ENCODE data around the gene IRAK1.

Gene IRAK1

DNA sequence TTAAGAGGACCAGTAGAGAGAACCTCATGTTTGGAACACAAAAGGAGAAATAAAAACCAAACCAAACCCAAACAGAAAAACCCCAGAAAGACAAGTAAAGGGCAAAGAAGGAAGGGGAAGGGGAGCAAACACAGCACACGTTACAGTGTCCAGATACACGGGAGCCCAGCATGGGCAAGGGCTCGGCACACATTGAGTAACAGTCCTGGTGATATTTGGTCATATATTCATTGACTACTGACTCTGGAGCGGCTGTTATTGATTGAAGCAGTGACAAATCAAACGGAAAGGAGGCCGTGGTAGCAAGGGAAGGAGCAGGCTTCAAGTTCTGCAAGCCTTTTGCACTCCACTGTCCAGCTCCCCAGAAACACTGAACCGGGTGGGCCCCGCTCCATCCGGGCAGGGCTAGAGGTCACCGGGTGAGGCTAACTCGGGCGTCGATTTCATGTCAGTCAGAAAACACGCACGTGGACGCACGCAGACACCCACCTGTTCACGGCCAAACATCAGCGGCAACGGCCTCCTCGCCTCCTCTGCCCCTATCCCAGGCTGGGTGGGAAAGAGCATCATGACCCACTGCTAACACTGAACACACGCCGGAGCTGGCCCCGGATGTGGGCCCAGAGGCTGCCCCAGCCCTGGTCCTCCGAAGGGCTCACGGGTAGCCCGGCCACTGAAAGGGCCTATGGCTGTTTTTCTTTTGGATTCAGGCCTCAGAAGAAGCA, 3.7 kb upstream of the IRAK1 start:
- intact Hi-C loops (cut with DNase I) = no loop called here
- no peak for DNase-seq

- intact Hi-C loops (cut with DNase I) = no loop called here
- DNase-seq = no peak
These were observed 2.4 kb upstream of the IRAK1 start for GRCh38 chrX:154022108-154022507.

- intact Hi-C loops (cut with DNase I) = no loop called here
These were observed 1.5 kb upstream of the IRAK1 start for GRCh38 chrX:154021131-154021611.

DNA sequence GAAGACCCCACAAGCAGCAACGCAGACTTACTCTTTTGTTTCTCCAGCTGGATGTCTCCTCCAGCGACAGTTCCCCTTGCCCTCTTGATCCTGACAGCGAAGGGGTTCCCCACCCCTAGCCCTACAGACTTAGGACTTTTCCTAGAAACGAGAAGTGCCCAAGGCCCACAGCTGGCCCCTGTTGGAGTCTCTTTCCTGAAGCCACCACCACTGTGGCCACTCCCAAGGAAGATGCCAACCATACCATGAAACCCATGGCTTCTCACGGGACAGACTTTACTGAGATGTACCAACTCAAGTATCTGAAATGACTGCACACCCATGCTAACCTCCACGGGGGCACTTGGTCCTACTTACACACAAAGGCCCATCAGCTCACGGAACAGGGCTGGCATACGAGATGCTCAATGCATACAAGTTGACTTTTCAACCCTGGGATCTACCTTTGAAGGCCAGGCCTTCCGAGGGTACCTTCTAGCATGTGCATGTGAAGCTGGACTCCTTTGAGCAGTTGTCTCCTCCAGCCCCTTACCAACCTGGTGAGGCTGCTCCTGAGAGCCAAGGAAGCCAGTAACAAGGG, 924 bp upstream of the IRAK1 start:
- intact Hi-C loops (cut with DNase I) = no loop called here
- no peak for DNase-seq

More at GRCh38 chrX:154021131-154021611, 1.5 kb upstream of the IRAK1 start:
- DNase-seq = peak in 1 of 42 donors; percentile 46

DNA sequence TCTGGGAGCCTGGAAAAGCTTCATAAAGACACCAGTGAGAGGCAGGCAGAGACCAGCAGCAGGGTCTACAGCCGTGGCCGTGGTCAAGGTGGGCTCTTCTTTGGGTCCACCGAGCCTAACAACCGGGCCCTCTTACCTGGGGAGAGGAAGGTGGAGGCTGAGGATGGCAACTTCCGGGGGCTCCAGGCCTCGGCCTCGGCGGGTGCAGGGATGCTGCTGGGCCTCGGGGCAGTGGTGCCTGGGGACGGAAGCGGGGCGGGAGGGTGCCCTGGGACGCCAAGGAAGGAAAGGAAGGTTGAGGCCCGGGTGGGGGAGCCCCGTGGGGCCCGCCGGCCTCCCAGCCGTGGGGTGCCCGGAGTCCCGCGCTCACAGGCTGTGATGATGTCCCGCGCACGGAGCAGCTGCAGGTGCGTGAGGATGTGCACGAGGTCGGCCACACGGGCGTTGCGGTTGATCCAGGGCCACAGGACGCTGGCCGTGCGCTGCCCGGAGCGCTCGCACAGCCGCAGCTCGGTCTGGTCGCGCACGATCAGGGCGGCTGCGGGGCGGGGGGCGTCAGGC, 561 bp downstream of the IRAK1 start:
- intact Hi-C loops (cut with DNase I) = loop anchor here (10.0 kb wide), 1 partner anchor 76 kb away; the partner anchor contains the start of gene MECP2
- no peak for DNase-seq

GRCh38 chrX:154018518-154019060, 1.1 kb downstream of the IRAK1 start:
- no peak for DNase-seq
- intact Hi-C loops (cut with DNase I) = loop anchor here (10.0 kb wide), 1 partner anchor 76 kb away; the partner anchor contains the start of gene MECP2

- DNase-seq = no peak
- intact Hi-C loops (cut with DNase I) = loop anchor here (10.0 kb wide), 1 partner anchor 77 kb away; the partner anchor contains the start of gene MECP2
These were observed 1.8 kb downstream of the IRAK1 start for GRCh38 chrX:154017766-154018517.

- intact Hi-C loops (cut with DNase I) = loop anchor here (10.0 kb wide), 1 partner anchor 78 kb away; the partner anchor contains the start of gene MECP2
- no peak for DNase-seq
These were observed 3.2 kb downstream of the IRAK1 start for GRCh38 chrX:154016366-154017076.

- intact Hi-C loops (cut with DNase I) = loop anchor here (10.0 kb wide), 1 partner anchor 79 kb away; the partner anchor contains the start of gene MECP2
- DNase-seq = no peak
These were observed 4.0 kb downstream of the IRAK1 start for GRCh38 chrX:154015581-154016264.

- no peak for DNase-seq
- intact Hi-C loops (cut with DNase I) = loop anchor here (10.0 kb wide), 1 partner anchor 80 kb away; the partner anchor contains the start of gene MECP2
These were observed 5.0 kb downstream of the IRAK1 start for GRCh38 chrX:154014429-154015380.

DNA sequence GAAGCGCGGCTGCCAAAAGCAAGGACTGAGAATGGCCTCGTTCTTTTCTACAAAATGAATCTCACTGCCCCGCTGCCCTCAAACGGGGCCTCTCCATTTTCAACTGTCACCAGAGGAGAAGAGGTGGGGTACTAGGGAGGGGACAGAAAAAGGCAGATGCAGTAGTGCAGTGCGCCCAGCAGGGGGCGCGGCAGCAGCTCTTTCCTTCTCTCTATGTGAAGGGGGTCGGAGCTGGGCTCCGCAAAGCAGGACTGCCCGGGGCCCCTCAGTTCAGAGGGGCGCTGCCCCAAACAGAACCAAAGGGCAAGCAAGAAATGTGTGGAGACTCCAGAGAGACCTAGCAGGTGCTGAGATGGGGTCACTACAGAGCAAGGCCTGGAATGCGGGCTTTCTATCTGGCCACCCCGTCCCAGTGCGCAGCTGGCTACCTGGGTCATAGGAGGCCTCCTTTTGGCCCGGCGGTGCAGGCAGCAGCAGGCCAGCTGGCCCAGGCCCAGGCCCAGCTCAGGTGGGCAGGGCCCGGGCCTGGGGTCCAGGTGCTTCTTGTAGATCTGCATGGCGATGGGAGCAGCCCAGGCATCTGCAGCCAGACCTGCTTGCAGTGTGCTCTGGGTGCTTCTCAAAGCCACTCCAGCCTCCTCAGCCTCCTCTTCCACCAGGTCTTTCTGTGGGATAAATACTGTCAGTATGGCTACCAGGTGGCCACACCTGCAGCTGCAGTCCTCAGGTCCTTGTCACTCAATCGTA, 5.9 kb downstream of the IRAK1 start:
- peak in 36 of 42 donors; percentile 27 to 76 (median 49) for DNase-seq
- intact Hi-C loops (cut with DNase I) = loop anchor here (10.0 kb wide), 1 partner anchor 81 kb away; the partner anchor contains the start of gene MECP2

GRCh38 chrX:154013001-154013421, 6.7 kb downstream of the IRAK1 start:
- intact Hi-C loops (cut with DNase I) = loop anchor here (10.0 kb wide), 1 partner anchor 82 kb away; the partner anchor contains the start of gene MECP2
- DNase-seq = peak in 16 of 42 donors; percentile 24 to 67 (median 38)

DNA sequence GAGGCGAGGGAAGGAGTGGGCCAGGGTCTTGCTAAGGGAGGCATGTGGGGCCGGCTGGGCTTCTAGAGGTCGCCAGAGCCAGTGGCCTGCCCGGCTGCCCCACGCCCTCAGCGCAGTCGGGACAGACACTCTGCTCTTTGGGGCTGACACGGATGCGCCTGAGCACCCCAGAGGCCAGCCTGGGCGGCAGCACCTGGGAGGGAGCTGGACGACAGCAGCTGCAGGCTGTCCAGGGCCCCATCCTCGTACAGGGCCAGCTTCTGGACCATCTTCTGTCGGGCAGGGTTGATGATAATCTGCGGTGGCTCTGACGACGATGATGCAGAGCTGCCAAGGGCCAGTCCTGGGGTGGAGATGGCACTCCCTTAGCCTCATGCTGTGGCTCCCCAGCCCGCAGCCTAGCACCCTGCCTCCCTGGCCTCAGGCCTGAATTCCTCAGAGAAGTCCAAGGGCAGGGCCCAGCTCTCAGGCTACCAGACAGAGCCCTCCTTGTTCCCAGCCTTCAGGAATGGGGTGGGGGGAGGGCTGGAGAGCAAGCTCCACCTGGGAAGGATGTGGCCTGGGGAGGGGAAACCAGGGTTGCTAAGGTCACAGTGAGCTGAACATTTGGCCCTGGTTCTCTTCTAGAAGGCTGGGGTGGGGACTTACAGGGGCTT, 7.2 kb downstream of the IRAK1 start:
- DNase-seq = peak in 31 of 42 donors; percentile 18 to 67 (median 48)
- intact Hi-C loops (cut with DNase I) = loop anchor here (10.0 kb wide), 1 partner anchor 82 kb away; the partner anchor contains the start of gene MECP2

DNA sequence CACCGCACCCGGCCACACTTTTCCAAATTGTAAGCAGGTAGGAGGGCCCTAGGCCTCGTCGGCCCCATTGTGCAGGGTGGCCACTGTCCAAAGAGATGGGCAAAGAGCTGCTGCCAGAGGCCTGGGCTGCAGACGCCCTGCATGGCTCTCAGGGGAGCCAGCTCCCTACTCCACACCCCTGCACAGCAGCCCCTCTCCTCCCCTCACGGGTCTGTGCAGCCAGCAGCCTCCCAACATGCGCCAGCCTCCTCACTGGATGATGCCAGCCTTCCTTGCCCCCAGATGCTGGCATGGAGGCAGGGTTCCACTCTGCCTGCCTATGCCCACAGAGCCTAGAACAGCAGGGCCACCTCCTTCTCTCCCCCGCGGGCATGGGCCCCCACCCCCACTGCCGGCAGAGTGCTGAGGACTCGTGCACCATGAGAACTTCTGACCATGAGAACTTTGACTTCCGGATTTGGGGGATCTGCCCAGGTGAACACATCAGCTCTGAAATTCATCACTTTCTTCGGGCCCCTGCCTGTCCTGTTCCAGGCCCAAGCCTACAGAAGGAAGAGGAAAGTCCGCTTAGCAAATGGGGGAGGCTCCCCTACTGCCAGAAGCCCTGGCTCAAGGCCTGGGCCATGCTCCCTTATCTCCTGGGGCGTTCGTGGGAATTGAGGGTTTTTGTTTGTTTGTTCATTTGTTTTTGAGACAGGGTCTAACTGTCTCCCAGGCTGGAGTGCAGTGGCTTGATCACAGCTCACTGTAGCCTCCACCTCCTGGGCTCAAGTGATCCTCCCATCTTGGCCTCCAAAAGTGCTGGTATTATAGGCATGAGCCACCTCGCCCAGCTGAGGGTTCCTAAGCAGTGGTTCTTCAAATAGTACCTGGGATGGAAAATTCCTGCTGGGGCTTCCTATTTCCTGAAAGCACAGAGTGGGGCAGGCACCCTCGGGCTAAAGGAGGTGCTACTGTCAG, 8.0 kb downstream of the IRAK1 start:
- intact Hi-C loops (cut with DNase I) = loop anchor here (10.0 kb wide), 1 partner anchor 83 kb away; the partner anchor contains the start of gene MECP2
- DNase-seq = no peak

Data from head of caudate nucleus (tissue), 42 donors.